Suprapubic skin (tissue), 4 donors: ENCODE data around the gene ATP4A.

Experiments
- CTCF ChIP-seq, 2 donors: fragments of 200-600 bp in 1 of 2; fragments of 450-650 bp in 1 of 2; sonication (generic) in 1 of 2; IDR thresholded peaks; one replicate each; pipeline ENCODE4 v1.5.1; 2016 to 2019; ENCODE audit warnings: antibody characterized with exemption in 2 of 2, mild to moderate bottlenecking in 1 of 2, moderate library complexity in 1 of 2
- POLR2A ChIP-seq, 2 donors: fragments of 450-650 bp; IDR thresholded peaks; one replicate each; pipeline ENCODE4 v1.6.1; 2017; ENCODE audit warnings: antibody characterized with exemption in 2 of 2, mild to moderate bottlenecking in 2 of 2, moderate library complexity in 2 of 2
- POLR2AphosphoS5 ChIP-seq, 3 donors: sonication (generic); formaldehyde crosslinking; IDR thresholded peaks; one replicate each; pipeline ENCODE4 v1.6.1; 2017; ENCODE audit warnings: antibody characterized with exemption in 3 of 3

- TF ChIP-seq POLR2A (IDR thresholded peaks at IDR 0.05) (no peak), POLR2AphosphoS5 (IDR thresholded peaks at IDR 0.05) (no peak), CTCF (IDR thresholded peaks at IDR 0.05) (no peak)
These were observed 15.2 kb upstream of the ATP4A start for GRCh38 chr19:35578707-35579106.
